Mesodermal cell (in vitro differentiated cells): ENCODE measurements around the gene RAB11FIP4.

Experiments
- H3K27ac ChIP-seq: 2 replicates; pipeline ENCODE4 v1.7.0; 2013; ENCODE audit warnings: mild to moderate bottlenecking, low read depth, low read length, moderate library complexity; ENCODE audit not compliant: severe bottlenecking
- H3K36me3 ChIP-seq: 2 replicates; pipeline ENCODE4 v1.7.1; 2013; ENCODE audit warnings: mild to moderate bottlenecking, low read length, moderate library complexity; ENCODE audit not compliant: control insufficient read depth, insufficient read depth
- H3K4me1 ChIP-seq: one replicate; pipeline ENCODE4 v1.7.1; 2013; ENCODE audit warnings: mild to moderate bottlenecking, low read length; ENCODE audit not compliant: insufficient read depth, control insufficient read depth, poor library complexity, severe bottlenecking
- H3K4me3 ChIP-seq: 2 replicates; pipeline ENCODE4 v1.7.0; 2013; ENCODE audit warnings: low read length, control low read depth, mild to moderate bottlenecking; ENCODE audit not compliant: insufficient read depth, poor library complexity, severe bottlenecking; ENCODE audit errors: extremely low read depth
- H3K9me3 ChIP-seq: 2 replicates; pipeline ENCODE4 v1.7.1; 2013; ENCODE audit warnings: mild to moderate bottlenecking, low read length, moderate library complexity; ENCODE audit not compliant: control insufficient read depth
- WGBS, 2 experiments: methylation state at CpG; one replicate each; pipeline ENCODE4 v1.1.5; 2013; ENCODE audit warnings: missing lambda C conversion rate in 2 of 2; ENCODE audit not compliant: insufficient coverage in 2 of 2; 5-methylcytosine and 5-hydroxymethylcytosine counted together

RAB11FIP4 gene

DNA sequence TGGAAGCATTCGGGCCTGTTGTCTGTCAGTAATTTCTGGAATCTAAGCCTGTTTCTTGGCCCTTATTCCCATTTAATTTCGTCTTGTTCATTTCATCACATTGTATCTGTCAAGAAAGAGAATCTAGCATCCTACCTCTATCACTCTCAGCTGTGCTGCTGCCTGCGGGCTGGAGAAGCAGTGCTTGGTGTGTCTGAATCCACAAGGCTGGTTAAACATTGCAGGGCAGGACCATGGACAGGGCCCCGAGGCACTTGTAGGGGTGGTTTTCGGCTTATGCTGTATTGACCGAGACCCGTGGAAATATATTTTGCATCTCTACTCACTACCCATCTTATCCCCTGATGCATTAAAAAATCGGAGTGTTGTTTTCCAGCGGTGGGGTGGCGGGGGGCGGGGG is 3.1 kb downstream of the RAB11FIP4 start:
- no peak overlapping the region for H3K4me3 ChIP-seq
- H3K36me3 ChIP-seq: no peaks in the 10 kb centered on the region
- WGBS, 2 experiments: 43 to 71% methylated on average over 2 of the region's 11 CpGs
- no peaks in the 10 kb centered on the region for H3K4me1 ChIP-seq
- H3K27ac ChIP-seq: no peak overlapping the region
- no peaks in the 10 kb centered on the region for H3K9me3 ChIP-seq

DNA sequence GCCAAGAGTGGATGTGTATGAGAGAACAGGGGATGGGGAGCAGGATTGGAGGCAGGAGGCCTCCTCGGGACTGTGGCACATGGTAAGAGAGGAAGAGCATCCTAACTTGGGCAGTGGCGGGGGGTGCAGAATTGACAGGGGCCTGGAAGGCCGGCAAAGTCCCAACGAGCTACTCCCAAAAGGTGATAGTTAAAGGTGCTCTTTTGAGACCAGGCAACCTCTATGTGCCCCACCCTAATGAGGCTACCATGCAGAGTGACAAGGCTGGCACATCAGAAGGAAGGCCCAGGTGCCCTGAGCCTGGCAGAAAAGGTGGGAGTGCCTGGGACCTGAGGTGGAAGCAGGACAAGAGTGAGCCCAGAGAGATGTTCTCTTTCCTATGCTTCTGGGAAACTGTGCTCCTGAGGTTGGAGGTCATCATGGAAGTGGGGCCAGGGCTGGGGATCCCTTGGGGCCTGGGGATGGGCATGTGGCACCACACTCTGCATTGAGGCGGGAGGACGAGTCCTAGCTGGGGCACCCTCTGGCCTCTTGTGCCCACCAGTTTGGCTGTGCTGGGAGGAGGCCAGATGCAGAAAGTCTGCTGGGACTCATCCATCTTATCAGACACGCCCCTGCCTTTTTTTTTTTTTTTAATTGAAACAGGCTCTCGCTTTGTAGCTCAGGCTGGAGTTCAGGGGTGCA is 5.9 kb downstream of the RAB11FIP4 start:
- H3K9me3 ChIP-seq: no peaks in the 10 kb centered on the region
- H3K27ac ChIP-seq: no peak overlapping the region
- H3K4me3 ChIP-seq: no peak overlapping the region
- no peaks in the 10 kb centered on the region for H3K4me1 ChIP-seq
- no peaks in the 10 kb centered on the region for H3K36me3 ChIP-seq
- WGBS, 2 experiments: 76 to 77% methylated on average over 4 to 8 of the region's 8 CpGs

DNA sequence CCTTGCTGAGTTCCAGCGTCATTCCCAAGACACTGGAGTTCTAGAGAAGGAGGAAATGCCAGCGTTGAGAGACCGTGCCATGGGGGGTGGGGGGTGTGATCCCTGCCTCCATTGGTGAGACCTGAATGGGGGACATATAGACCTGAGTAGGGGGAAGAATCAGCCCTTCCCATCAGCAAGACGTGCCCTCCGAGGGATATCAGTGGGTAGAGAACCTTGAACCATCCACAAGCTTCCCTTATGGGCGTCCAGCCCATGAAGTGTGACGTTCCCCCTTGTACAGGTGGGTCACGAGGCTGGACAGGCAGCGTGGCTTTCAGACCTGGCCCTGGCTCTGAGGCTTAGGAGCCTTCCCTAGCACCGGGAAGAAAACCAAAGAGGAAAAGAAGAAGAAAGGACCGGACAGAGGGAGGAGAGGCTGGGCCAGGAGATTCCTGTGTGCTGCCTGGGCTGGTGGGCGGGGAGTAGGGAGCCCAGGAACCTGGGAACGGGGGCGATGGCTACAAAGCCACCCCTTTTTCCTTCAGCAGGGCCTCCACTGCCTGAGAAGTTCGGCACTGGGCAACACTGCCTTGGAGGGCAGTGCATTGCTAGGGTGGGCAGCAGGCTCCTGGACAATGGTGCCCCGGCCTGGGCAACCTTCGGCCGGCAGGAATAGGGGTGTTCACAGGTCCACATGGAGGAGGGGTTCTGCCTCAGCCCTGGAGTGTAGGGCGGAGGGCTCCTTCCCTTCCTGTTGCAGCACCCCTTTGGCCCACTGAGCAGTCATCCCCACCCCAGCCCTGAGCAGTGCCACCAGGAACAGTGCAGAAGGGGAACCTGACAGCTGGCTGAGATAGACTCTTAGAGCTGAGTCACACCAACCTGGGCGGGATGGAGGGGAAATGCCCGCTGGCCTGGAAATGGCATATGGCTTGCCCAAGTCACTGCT is 7.2 kb downstream of the RAB11FIP4 start:
- Histone ChIP-seq H3K4me1 (no peaks in the 10 kb centered on the region), H3K36me3 (no peaks in the 10 kb centered on the region), H3K9me3 (no peaks in the 10 kb centered on the region), H3K4me3 (no peak overlapping the region), H3K27ac (no peak overlapping the region)
- WGBS, 2 experiments: 80 to 87% methylated on average over 13 to 19 of the region's 21 CpGs

DNA sequence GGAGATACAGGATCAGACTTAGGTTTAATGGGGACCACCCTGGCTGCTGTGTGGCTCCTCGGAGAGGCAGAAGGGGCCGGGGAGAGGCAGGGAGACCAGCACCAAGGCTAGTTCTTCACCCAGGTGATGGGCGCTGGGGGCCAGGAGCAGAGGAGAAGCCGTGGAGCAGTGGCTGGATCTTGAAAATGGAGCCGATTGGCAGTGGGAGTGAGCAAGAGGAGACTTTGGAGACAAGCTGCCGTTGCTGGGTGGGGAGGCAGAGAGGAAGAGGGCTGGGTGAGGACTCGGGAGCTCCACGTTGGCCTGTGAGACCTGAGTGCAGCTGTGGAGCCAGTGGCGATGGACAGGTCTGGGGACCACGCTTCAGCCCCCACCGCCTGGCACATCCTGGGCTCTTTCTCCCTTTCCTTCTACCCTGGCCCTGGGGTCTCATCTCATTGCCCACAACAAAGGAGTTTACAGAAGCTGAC is 9.0 kb downstream of the RAB11FIP4 start:
- Histone ChIP-seq H3K4me1 (no peaks in the 10 kb centered on the region), H3K9me3 (no peaks in the 10 kb centered on the region), H3K36me3 (no peaks in the 10 kb centered on the region), H3K27ac (no peak overlapping the region), H3K4me3 (no peak overlapping the region)
- 81 to 83% methylated on average over 10 to 11 of the region's 11 CpGs for WGBS, 2 experiments

DNA sequence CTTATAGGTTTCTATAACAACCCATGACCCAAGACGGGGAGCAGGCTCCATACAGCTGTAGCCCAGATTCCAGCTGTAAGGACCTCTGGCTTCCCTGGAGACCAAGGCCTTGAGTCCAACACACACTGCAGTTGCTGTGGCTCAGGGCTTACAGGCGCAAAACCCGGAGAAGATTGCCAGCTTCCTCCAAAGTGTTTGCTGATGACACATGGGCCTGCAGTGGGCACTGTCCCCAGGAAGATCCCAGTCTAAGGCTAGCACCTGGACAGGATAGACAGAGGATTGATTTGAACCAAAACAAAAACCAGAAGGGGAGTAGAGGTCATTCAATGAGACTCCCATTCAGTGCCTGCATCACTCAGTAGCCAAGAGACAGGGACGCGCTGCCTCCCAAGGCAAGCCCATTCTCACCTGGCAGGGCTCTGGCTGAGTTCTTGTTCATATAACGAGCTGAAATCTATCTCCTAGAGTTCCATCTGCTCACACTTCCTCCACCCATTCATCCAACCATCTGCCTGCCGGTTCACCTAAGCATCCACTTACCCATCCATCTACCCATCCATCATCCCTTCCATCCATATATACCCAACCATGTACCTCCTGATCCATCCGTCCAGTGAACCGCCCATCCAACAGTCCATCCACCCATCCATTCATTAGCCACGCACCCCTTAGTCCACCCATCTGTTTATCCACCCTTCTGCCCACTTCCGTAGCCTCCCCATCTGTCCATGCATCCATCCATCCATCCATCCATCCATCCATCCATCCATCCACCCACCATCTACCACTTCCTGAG is 10.2 kb downstream of the RAB11FIP4 start:
- Histone ChIP-seq H3K9me3 (no peaks in the 10 kb centered on the region), H3K4me3 (no peak overlapping the region), H3K36me3 (no peaks in the 10 kb centered on the region), H3K27ac (no peak overlapping the region), H3K4me1 (no peaks in the 10 kb centered on the region)
- WGBS, 2 experiments: 89 to 96% methylated on average over 11 of the region's 11 CpGs

DNA sequence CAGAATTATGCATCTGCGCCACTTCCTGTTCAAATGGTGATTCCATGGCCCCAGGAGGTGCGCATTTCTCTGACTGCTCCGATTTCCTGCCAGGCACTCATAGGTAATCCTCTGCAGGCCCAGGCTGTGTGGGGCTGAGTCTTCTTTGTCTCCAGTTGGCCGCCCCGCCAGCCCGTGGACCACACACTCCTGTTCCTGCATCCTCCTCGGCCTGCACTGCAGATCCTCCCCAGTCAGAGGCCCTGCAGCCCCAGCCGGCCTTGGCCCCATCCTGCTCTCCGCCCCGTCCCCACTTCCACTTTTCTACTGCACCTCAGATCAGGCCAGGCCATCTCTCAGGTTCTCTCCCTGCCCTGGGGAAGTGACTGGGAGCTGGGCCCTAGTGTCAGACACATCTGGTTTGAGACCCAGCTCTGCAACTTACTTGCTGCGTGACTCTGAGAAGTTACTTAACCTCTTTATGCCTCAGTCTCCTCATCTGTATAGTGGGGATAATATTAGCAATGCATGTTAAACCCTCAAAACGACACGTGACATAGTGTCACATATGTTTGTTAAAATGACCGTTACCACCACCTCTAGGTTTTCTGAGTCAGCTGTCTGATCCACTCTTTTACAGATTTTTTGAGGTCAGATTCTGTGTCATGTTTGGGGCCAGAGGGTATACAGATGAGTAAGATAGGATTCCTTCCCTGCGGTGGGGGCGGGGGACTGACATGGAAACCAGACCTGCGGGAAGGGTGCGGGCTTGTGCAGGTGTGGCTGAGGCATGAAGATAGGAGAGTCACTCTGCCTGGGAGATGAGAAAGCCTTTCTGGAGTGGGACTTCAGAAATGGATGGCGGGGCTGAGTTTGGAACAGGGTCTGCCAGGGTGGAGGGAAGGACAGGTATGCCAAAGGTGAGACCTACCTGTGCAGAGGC is 12.8 kb downstream of the RAB11FIP4 start:
- whole genome bisulfite sequencing, 2 experiments: 91 to 94% methylated on average over 12 to 18 of the region's 19 CpGs

DNA sequence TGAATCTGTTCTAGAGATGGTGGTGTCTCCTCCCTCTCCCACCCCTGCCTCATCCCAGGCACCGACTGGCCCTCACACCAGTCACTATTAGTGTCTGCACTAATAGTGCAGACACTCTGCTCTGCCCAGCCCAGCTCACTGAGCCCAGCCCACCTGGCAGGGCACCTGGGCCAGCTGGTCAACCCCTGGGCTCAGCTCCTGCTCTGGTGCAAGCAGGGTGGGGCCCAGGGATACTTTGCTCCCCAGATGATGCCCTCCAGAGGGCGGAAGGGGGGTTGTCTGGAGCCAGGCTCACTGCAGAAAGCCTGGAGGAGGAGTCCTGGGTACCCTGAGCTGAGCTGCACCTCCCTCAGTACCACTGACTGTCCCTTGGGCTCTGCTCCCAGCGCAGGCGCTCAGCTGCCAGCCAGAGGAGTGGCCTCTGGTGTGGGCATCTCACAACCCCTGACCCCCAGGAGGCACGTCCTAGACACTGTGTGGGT is 14.5 kb downstream of the RAB11FIP4 start:
- Histone ChIP-seq H3K9me3 (no peaks in the 10 kb centered on the region), H3K27ac (no peak overlapping the region), H3K4me3 (no peak overlapping the region), H3K4me1 (no peaks in the 10 kb centered on the region), H3K36me3 (no peaks in the 10 kb centered on the region)
- WGBS, 2 experiments: 71 to 82% methylated on average over 4 to 5 of the region's 5 CpGs

More for the DNA sequence above, 12.8 kb downstream of the RAB11FIP4 start:
- Histone ChIP-seq H3K4me3 (no peak overlapping the region), H3K4me1 (no peaks in the 10 kb centered on the region), H3K36me3 (no peaks in the 10 kb centered on the region), H3K27ac (no peak overlapping the region), H3K9me3 (no peaks in the 10 kb centered on the region)

DNA sequence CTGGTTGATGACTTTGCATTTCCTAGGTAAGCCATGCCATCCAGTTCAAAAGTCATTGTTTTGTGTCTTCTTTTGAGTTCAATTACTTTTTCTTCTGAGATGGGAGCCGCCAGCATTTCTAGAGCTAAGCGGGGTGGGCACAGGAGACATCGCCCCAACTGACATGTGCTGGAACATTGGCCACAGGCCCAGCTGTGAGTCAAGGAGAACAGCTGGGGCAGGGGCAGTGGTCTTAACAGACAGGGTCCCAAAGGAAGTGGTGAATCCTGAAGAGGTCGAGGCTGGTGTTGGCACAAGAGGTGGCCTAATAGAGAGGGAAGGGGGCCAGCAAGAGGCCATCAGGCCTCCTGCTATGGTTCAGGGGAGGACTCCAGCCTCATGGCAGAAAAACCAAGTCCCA is 17.1 kb downstream of the RAB11FIP4 start:
- H3K36me3 ChIP-seq: no peaks in the 10 kb centered on the region
- no peaks in the 10 kb centered on the region for H3K9me3 ChIP-seq
- 89 to 93% methylated on average over 4 of the region's 4 CpGs for WGBS, 2 experiments
- H3K4me3 ChIP-seq: no peak overlapping the region
- peaks cover 5% of the 10 kb centered on the region for H3K4me1 ChIP-seq
- no peak overlapping the region for H3K27ac ChIP-seq

DNA sequence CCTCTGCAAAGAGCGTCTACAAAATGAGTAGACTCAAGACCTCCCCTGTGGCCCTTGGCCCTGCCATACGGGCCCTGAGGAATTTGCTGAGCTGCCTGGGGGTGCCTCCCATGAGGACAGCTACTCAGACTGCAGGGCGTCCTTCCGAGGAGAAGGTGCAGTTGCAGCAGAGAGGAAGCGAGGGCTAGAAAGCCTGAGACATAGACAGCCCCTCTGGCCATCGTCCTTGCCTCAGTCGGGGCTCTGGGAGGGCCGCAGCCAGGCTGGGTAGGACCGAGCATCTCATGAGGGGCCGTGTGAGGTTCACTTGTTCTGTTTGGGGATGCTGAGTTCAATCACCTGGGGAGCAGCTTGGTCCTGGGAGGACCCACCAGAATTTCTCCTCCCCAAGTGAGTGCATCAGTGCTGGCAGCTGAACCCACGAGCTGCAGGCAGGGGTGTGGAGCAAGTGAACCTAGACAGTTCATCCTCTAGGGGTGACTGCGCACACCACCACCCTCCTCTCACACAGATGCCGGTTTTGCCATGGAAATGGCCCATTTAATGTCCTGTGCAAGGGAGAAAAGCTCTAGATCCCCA is 20.3 kb downstream of the RAB11FIP4 start:
- Histone ChIP-seq H3K4me1 (peaks cover 13% of the 10 kb centered on the region), H3K27ac (no peak overlapping the region), H3K36me3 (no peaks in the 10 kb centered on the region), H3K9me3 (no peaks in the 10 kb centered on the region), H3K4me3 (no peak overlapping the region)
- 83 to 88% methylated on average over 10 of the region's 13 CpGs for WGBS, 2 experiments
